Measurements from ENCODE around the gene PANX1. TPM values are rescaled to one million over a fixed set of nuclear protein-coding genes. Genes with fewer than 3 reads are reported as not detected.

PANX1 gene
- total RNA-seq, 1 experiment from 2014 or later = 37.5 TPM

- no CpG with 5 or more reads among the region's 4 CpGs for WGBS (ENCODE audit: extremely low coverage, insufficient read length, low lambda C conversion rate)
- Histone ChIP-seq H2AFZ (ENCODE audit: low read length) (no peak overlapping the region), H3K4ac (ENCODE audit: low read depth, low read length) (no peak overlapping the region), H2BK5ac (ENCODE audit: insufficient read length, low read length) (no peak overlapping the region), H3K9ac (ENCODE audit: extremely low read depth, insufficient read length, low read length) (no peak overlapping the region), H2AK5ac (ENCODE audit: insufficient read length, low read length) (no peak overlapping the region), H3K14ac (ENCODE audit: insufficient read depth, low read length) (no peak overlapping the region), H2BK120ac (ENCODE audit: low read depth, low read length, poor library complexity, severe bottlenecking) (no peak overlapping the region), H3K56ac (ENCODE audit: insufficient read length, low read depth, low read length) (no peak overlapping the region), H4K20me1 (ENCODE audit: control insufficient read depth, insufficient read depth, insufficient read length) (no peaks in the 10 kb centered on the region), H2BK12ac (ENCODE audit: insufficient read length, low read depth, low read length) (no peak overlapping the region), H3K4me1 (ENCODE audit: insufficient read depth, low read length) (peaks cover 5% of the 10 kb centered on the region; the same call in 1 of the 2 replicates), H3K79me1 (ENCODE audit: insufficient read depth, low read depth, low read length, poor library complexity, severe bottlenecking) (no peaks in the 10 kb centered on the region), H3K23me2 (ENCODE audit: insufficient read length, low read depth, low read length, poor library complexity, severe bottlenecking) (no peaks in the 10 kb centered on the region), H3K23ac (ENCODE audit: insufficient read length, low read depth, low read length) (no peak overlapping the region), H3K9me3 (ENCODE audit: control insufficient read depth, low read depth, low read length) (no peaks in the 10 kb centered on the region), H3K27ac (ENCODE audit: insufficient read length, low read depth, low read length) (no peak overlapping the region), H2BK15ac (ENCODE audit: low read depth, low read length) (no peak overlapping the region), H4K8ac (replicated peaks; ENCODE audit: insufficient read length, low read depth, low read length) (no peak overlapping the region), H3K4me2 (ENCODE audit: insufficient read depth, insufficient read length, low read length) (no peak overlapping the region), H3K79me2 (ENCODE audit: insufficient read depth, low read length) (no peaks in the 10 kb centered on the region), H3T11ph (ENCODE audit: low read length) (no peak overlapping the region), H4K91ac (ENCODE audit: insufficient read length, low read depth, low read length) (no peak overlapping the region), H3K27me3 (ENCODE audit: insufficient read depth, low read length) (no peaks in the 10 kb centered on the region), H3K18ac (ENCODE audit: insufficient read length, low read depth, low read length) (no peak overlapping the region), H4K5ac (ENCODE audit: insufficient read length, low read depth, low read length) (no peak overlapping the region), H2BK20ac (ENCODE audit: low read depth, low read length, poor library complexity, severe bottlenecking) (no peak overlapping the region)
- TF ChIP-seq, protein P1, sequence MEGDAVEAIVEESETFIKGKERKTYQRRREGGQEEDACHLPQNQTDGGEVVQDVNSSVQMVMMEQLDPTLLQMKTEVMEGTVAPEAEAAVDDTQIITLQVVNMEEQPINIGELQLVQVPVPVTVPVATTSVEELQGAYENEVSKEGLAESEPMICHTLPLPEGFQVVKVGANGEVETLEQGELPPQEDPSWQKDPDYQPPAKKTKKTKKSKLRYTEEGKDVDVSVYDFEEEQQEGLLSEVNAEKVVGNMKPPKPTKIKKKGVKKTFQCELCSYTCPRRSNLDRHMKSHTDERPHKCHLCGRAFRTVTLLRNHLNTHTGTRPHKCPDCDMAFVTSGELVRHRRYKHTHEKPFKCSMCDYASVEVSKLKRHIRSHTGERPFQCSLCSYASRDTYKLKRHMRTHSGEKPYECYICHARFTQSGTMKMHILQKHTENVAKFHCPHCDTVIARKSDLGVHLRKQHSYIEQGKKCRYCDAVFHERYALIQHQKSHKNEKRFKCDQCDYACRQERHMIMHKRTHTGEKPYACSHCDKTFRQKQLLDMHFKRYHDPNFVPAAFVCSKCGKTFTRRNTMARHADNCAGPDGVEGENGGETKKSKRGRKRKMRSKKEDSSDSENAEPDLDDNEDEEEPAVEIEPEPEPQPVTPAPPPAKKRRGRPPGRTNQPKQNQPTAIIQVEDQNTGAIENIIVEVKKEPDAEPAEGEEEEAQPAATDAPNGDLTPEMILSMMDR (conservative IDR thresholded peaks at IDR 0.05) = no peak
- H3K27me3 Mint-ChIP-seq (ENCODE audit: low read depth) = peaks cover 2% of the 10 kb centered on the region; the same call in 1 of the 2 replicates
- H3K9me3 Mint-ChIP-seq = no peaks in the 10 kb centered on the region
- no peak for DNase-seq
- H3K27ac Mint-ChIP-seq = peak overlapping the region in 1 of 3 experiments; percentile 24; a peak in 1 of 7 replicates
- no peaks in the 10 kb centered on the region for H3K36me3 Mint-ChIP-seq (ENCODE audit: insufficient read depth in 1 of 3, low read depth in 3 of 3)
- H3K4me1 Mint-ChIP-seq = peaks cover 9 to 13% of the 10 kb centered on the region in 2 experiments
- no peak overlapping the region for H3K4me3 Mint-ChIP-seq
Measured at GRCh38 chr11:94196363-94196762, 67.7 kb downstream of the PANX1 start.

Data from H9 (cell line).